ENCODE results near the gene GMDS. TPM values are rescaled to one million over a fixed set of nuclear protein-coding genes. Genes with fewer than 3 reads are reported as not detected.

The GMDS gene
- total RNA-seq, 1 donor from 2014 or later = 105 TPM

GRCh38 chr6:1651362-1651761 lies 594.0 kb downstream of the GMDS start:
- no peak for DNase-seq (ENCODE audit: low spot score)

GRCh38 chr6:1645466-1646185 lies 599.8 kb downstream of the GMDS start:
- no peak for DNase-seq (ENCODE audit: low spot score)

GRCh38 chr6:1644516-1645060 lies 600.8 kb downstream of the GMDS start:
- DNase-seq (ENCODE audit: low spot score) = no peak

- no peak for DNase-seq (ENCODE audit: low spot score)
These were observed 601.5 kb downstream of the GMDS start for GRCh38 chr6:1643830-1644445.

GRCh38 chr6:1643111-1643510 lies 602.3 kb downstream of the GMDS start:
- DNase-seq (ENCODE audit: low spot score) = no peak

GRCh38 chr6:1641343-1641885 lies 604.0 kb downstream of the GMDS start:
- peak; percentile 82 for DNase-seq (ENCODE audit: low spot score)

- DNase-seq (ENCODE audit: low spot score) = no peak
These were observed 604.9 kb downstream of the GMDS start for GRCh38 chr6:1640476-1640875.

GRCh38 chr6:1639430-1639829 lies 606.0 kb downstream of the GMDS start:
- DNase-seq (ENCODE audit: low spot score) = no peak

- no peak for DNase-seq (ENCODE audit: low spot score)
These were observed 608.2 kb downstream of the GMDS start for GRCh38 chr6:1636971-1637871.

GRCh38 chr6:1636272-1636825 lies 609.1 kb downstream of the GMDS start:
- DNase-seq (ENCODE audit: low spot score) = no peak

- no peak for DNase-seq (ENCODE audit: low spot score)
These were observed 609.9 kb downstream of the GMDS start for GRCh38 chr6:1635305-1636010.

- DNase-seq (ENCODE audit: low spot score) = no peak
These were observed 611.3 kb downstream of the GMDS start for GRCh38 chr6:1634081-1634480.

GRCh38 chr6:1633366-1634021 lies 611.9 kb downstream of the GMDS start:
- no peak for DNase-seq (ENCODE audit: low spot score)

GRCh38 chr6:1631251-1631650 lies 614.2 kb downstream of the GMDS start:
- DNase-seq (ENCODE audit: low spot score) = no peak

GRCh38 chr6:1630771-1631217 lies 614.6 kb downstream of the GMDS start:
- no peak for DNase-seq (ENCODE audit: low spot score)

- no peak for DNase-seq (ENCODE audit: low spot score)
These were observed 615.1 kb downstream of the GMDS start for GRCh38 chr6:1630212-1630770.

GRCh38 chr6:1629316-1629715 lies 616.1 kb downstream of the GMDS start:
- DNase-seq (ENCODE audit: low spot score) = no peak

- no peak for DNase-seq (ENCODE audit: low spot score)
These were observed 617.4 kb downstream of the GMDS start for GRCh38 chr6:1627827-1628560.

- DNase-seq (ENCODE audit: low spot score) = no peak
These were observed 618.9 kb downstream of the GMDS start for GRCh38 chr6:1626481-1626880.
